Left ventricle myocardium inferior (tissue), 1 donor: ENCODE results near the gene SNX1. TPM values are rescaled to one million over a fixed set of nuclear protein-coding genes. Genes with fewer than 3 reads are reported as not detected.

ENCODE experiments used
- DNase-seq: peaks from one replicate; pipeline ENCODE4 v3.0.0-alpha.2; 2020
- H3K27ac ChIP-seq: fragments of 200-600 bp; replicated peaks from 2 replicates; pipeline ENCODE4 v1.8.0; 2021
- H3K27me3 ChIP-seq: fragments of 200-600 bp; 2 replicates; pipeline ENCODE4 v1.8.0; 2021; ENCODE audit warnings: low read depth
- H3K36me3 ChIP-seq: fragments of 200-600 bp; 2 replicates; pipeline ENCODE4 v1.8.0; 2021
- H3K4me1 ChIP-seq: fragments of 200-600 bp; 2 replicates; pipeline ENCODE4 v1.8.0; 2021
- H3K4me3 ChIP-seq: fragments of 200-600 bp; 2 replicates; pipeline ENCODE4 v1.8.0; 2021; ENCODE audit warnings: mild to moderate bottlenecking, moderate library complexity
- H3K9me3 ChIP-seq: fragments of 200-600 bp; replicated peaks from 2 replicates; pipeline ENCODE4 v1.8.0; 2021
- intact Hi-C: fragments of 100-400 bp; cut with micrococcal nuclease; formaldehyde crosslinking; loops from one replicate; pipeline ENCODE4 v1.11.0; 2022
- total RNA-seq: library from RNA; stranded (reverse); fragmentation: NEBNext Ultra II Directional; extraction: Animal tissue kit (Norgen Biotek cat#: 25700); gene quantifications from one replicate; pipeline ENCODE4 v1.2.1, GENCODE V29; 2021
- TF ChIP-seq, protein P1 (sequence below): fragments of 200-600 bp; IDR thresholded peaks from 2 replicates; pipeline ENCODE4 v1.8.0; 2021; ENCODE audit warnings: antibody characterized with exemption, mild to moderate bottlenecking, borderline replicate concordance
- donor health status: DM: no; HTN: yes; CAD: no; lungs with severe emphysema.

The SNX1 gene
- total RNA-seq, 1 donor from 2014 or later, result 72.1 TPM

DNA sequence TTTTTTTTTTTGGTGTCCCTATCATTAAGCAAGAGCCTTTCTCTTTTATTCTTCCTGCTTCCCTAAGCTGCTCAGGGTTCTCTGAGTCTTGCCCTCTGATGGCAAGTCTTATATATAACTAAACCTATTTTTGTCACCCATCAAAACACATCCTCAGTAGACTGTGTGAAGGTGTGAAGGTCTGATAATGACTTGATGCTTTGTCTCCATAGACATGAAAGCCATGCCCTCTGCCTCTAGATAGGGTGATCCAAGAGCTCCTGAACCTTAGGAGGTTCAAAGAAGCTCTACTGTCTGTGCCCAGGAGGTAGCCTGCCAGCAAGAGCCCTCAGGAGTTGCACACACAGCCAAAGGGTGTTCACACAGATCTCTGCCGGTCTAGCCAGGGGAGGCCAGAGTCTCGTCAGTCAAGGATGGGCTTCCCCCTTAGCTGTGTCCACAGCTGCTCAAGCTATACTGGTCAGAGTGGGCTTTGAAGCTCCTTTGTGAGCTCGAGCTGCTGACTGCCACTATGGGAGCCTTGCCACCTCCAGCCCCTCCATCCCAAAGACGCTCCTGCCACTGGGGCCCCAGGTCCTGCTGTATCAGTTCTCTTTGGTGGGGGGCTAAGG, 42.7 kb downstream of the SNX1 start:
- Histone ChIP-seq H3K27ac (no peak overlapping the region), H3K4me1 (peaks cover 25% of the 10 kb centered on the region), H3K9me3 (no peaks in the 10 kb centered on the region), H3K36me3 (peaks cover 57% of the 10 kb centered on the region), H3K27me3 (no peaks in the 10 kb centered on the region), H3K4me3 (no peak overlapping the region)
- TF ChIP-seq, protein P1, sequence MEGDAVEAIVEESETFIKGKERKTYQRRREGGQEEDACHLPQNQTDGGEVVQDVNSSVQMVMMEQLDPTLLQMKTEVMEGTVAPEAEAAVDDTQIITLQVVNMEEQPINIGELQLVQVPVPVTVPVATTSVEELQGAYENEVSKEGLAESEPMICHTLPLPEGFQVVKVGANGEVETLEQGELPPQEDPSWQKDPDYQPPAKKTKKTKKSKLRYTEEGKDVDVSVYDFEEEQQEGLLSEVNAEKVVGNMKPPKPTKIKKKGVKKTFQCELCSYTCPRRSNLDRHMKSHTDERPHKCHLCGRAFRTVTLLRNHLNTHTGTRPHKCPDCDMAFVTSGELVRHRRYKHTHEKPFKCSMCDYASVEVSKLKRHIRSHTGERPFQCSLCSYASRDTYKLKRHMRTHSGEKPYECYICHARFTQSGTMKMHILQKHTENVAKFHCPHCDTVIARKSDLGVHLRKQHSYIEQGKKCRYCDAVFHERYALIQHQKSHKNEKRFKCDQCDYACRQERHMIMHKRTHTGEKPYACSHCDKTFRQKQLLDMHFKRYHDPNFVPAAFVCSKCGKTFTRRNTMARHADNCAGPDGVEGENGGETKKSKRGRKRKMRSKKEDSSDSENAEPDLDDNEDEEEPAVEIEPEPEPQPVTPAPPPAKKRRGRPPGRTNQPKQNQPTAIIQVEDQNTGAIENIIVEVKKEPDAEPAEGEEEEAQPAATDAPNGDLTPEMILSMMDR, result no peak
- intact Hi-C loops, result no loop called here
- DNase-seq, result no peak

DNA sequence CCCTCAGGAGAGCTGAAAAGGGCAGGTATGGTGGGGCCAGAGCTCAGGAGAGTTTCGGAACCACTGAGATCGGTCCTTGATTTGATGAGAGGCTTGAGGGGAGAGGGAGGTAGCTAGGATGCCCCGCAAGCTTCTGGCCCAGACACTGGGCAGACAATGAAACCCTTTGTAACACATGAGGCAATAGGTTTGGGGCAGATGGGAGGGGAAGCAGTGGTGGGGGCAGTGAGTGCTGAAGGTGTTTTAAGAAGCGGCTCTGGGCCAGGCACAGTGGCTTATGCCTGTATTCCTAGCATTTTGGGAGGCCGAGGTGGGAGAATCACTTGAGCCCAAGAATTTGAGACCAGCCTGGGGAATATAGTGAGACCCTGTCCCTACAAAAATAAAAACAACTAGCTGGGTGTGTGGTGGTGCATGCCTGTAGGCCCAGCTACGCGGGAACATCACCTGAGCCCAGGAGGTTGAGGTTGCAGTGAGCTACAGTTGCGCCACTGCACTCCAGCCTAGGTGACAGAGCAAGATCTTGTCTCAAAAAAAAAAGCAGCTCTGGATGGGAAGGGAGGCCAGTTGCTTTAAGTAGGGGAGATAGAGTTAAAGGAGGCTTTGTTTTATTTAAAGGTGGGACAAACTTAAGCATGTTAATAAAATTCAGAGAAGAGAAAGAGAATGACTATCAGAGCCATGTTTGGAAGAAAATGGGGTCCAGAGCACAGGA, 46.2 kb downstream of the SNX1 start:
- Histone ChIP-seq H3K27me3 (no peaks in the 10 kb centered on the region), H3K36me3 (peaks cover 48% of the 10 kb centered on the region), H3K9me3 (no peaks in the 10 kb centered on the region), H3K4me1 (peaks cover 27% of the 10 kb centered on the region), H3K27ac (no peak overlapping the region), H3K4me3 (no peak overlapping the region)
- DNase-seq, result no peak
- TF ChIP-seq, protein P1, result no peak
- intact Hi-C loops, result no loop called here

DNA sequence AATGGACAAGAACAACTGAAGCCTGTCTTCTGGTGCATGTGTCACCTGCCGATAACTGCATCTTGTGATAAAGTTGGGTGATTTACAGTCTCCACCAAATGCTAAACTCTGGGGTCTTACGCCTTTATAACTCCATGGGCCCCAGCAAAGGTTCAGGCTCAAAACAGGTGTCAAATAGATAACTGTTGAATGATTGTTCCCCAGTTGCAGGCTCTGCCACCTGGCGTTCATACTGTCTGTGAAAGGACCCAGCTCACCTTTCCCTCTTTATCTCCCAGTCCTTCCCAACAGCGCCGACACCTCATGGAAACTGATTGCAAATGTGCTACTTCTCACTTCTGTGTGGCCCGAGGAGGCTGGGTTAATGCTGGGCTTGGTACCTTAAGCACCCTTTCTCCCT, 47.5 kb downstream of the SNX1 start:
- Histone ChIP-seq H3K4me3 (no peak overlapping the region), H3K4me1 (peaks cover 20% of the 10 kb centered on the region), H3K36me3 (peaks cover 35% of the 10 kb centered on the region), H3K27ac (no peak overlapping the region), H3K27me3 (no peaks in the 10 kb centered on the region), H3K9me3 (no peaks in the 10 kb centered on the region)
- DNase-seq, result no peak
- intact Hi-C loops, result no loop called here
- TF ChIP-seq, protein P1, result no peak

DNA sequence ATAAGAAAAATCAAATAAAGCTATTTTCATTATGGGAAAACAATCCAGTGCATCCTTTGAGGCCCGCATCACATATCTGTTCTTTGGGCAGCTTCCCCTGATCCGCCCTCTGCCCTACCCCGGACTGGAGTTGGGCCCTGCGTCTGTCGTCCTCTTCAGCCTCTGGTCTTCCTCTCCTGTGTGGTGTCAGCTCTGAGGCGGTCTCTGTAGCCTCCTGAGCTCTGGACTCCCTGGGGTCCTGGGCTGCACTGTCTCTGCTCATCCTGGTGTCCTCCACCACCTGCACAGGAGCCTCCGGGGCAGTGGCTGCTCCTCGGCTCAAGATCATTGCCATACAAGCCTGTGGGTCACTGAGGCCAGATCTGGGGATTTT, 48.4 kb downstream of the SNX1 start:
- TF ChIP-seq, protein P1, result no peak
- no peak for DNase-seq
- no peaks in the 10 kb centered on the region for H3K27me3 ChIP-seq
- no peak overlapping the region for H3K27ac ChIP-seq
- H3K4me3 ChIP-seq, result no peak overlapping the region
- intact Hi-C loops, result no loop called here
- no peaks in the 10 kb centered on the region for H3K9me3 ChIP-seq
- H3K36me3 ChIP-seq, result peaks cover 28% of the 10 kb centered on the region
- peaks cover 20% of the 10 kb centered on the region for H3K4me1 ChIP-seq

DNA sequence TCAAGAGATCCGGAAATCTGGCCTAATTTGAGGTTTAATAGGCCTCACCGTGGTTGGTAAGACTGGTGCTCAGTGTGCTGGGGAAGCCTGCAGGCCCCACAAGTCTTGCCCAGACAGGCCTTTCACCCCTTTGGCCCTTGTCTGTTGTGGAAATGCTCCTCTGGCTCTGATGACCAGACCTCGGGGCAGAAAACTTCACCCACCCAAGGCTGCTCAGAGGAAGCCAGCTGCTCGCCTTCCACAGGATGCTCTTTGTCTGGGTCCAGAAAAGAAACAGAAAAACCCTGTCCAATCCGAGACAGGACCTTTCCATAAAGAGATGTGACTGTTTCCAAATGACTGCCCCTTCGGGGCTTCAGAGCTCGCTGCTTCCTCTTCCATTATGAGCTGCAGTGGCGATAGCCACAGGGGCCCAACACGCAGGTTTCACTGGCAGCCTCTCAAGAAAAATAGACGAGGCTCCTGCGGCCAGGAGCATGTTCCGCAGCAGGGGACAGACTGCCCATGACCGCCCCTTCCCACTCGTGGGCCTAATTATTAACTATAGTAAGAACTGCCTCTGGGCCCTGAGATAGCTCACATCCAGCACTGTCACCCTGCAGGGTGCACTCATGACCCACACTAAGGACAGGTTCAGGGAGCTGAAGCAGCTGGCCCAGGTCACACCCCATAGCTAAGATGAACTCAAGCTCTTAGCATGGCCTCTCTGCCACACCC, 48.9 kb downstream of the SNX1 start:
- DNase-seq, result no peak
- Histone ChIP-seq H3K27me3 (no peaks in the 10 kb centered on the region), H3K36me3 (peaks cover 28% of the 10 kb centered on the region), H3K4me3 (no peak overlapping the region), H3K9me3 (no peaks in the 10 kb centered on the region), H3K4me1 (peaks cover 20% of the 10 kb centered on the region), H3K27ac (peak overlapping the region; percentile 78)
- TF ChIP-seq, protein P1, result no peak
- intact Hi-C loops, result no loop called here
